Natural killer cell treated with Interleukin-12 subunit alpha and Interleukin-12 subunit beta and Interleukin-15 and Interleukin-18, amount 100 ng/mL, for 72 hours (primary cell): ENCODE measurements around the gene CPTP. TPM values are rescaled to one million over a fixed set of nuclear protein-coding genes. Genes with fewer than 3 reads are reported as not detected.
A peak's percentile ranks its signal among the peaks of the same experiment; 100 is the strongest.

Experiments
- ATAC-seq, 2 donors: fragments of 150-1000 bp; cut with Tn5 transposase in 1 of 2; sonication (Bioruptor Pico), chemical (Tn5 transposase) in 1 of 2; 2 replicates each; pipeline ENCODE4 v1.10.0; 2021
- DNase-seq: peaks from one replicate; pipeline ENCODE4 v3.0.0; 2022; ENCODE audit warnings: low spot score
- H3K27ac Mint-ChIP-seq, 2 donors: 1 replicate in 1 of 2; 2 replicates in 1 of 2; pipeline ENCODE4 v1.8.0; 2022; ENCODE audit warnings: mixed read lengths in 2 of 2, mild to moderate bottlenecking in 1 of 2, moderate library complexity in 1 of 2
- H3K27me3 Mint-ChIP-seq, 2 donors: 1 replicate in 1 of 2; 2 replicates in 1 of 2; pipeline ENCODE4 v1.8.0; 2022; ENCODE audit warnings: mixed read lengths in 2 of 2
- H3K36me3 Mint-ChIP-seq: one replicate; pipeline ENCODE4 v1.8.0; 2022; ENCODE audit warnings: mixed read lengths
- H3K4me1 Mint-ChIP-seq, 2 donors: 1 replicate in 1 of 2; 2 replicates in 1 of 2; pipeline ENCODE4 v1.8.0; 2022; ENCODE audit warnings: low read depth in 2 of 2, mixed read lengths in 2 of 2, mild to moderate bottlenecking in 1 of 2
- H3K4me3 Mint-ChIP-seq: one replicate; pipeline ENCODE4 v1.8.0; 2022; ENCODE audit warnings: mixed read lengths
- H3K9me3 Mint-ChIP-seq: 2 replicates; pipeline ENCODE4 v1.8.0; 2022; ENCODE audit warnings: mixed read lengths
- total RNA-seq, 2 donors: library from RNA; stranded (reverse); gene quantifications; one replicate each; pipeline ENCODE4 v1.2.3, GENCODE V29; 2022

Gene CPTP
- total RNA-seq, 2 donors from 2014 or later, result 15.7 to 20.1 TPM

- Mint-ChIP-seq H3K9me3 (no peaks in the 10 kb centered on the region), H3K27ac (no peak overlapping the region), H3K4me3 (no peak overlapping the region), H3K36me3 (no peaks in the 10 kb centered on the region), H3K27me3 (peaks cover 9 to 14% of the 10 kb centered on the region in 2 donors), H3K4me1 (peaks cover 0 to 10% of the 10 kb centered on the region in 2 donors)
- DNase-seq (no peak), ATAC-seq (no peak)
These were observed 31.7 kb downstream of the CPTP start for GRCh38 chr1:1356166-1356795.

GRCh38 chr1:1356796-1357401 lies 32.3 kb downstream of the CPTP start:
- Mint-ChIP-seq H3K27me3 (peaks cover 10 to 14% of the 10 kb centered on the region in 2 donors), H3K27ac (no peak overlapping the region), H3K36me3 (no peaks in the 10 kb centered on the region), H3K9me3 (no peaks in the 10 kb centered on the region), H3K4me1 (peaks cover 0 to 10% of the 10 kb centered on the region in 2 donors), H3K4me3 (no peak overlapping the region)
- ATAC-seq, result no peak
- no peak for DNase-seq

DNA sequence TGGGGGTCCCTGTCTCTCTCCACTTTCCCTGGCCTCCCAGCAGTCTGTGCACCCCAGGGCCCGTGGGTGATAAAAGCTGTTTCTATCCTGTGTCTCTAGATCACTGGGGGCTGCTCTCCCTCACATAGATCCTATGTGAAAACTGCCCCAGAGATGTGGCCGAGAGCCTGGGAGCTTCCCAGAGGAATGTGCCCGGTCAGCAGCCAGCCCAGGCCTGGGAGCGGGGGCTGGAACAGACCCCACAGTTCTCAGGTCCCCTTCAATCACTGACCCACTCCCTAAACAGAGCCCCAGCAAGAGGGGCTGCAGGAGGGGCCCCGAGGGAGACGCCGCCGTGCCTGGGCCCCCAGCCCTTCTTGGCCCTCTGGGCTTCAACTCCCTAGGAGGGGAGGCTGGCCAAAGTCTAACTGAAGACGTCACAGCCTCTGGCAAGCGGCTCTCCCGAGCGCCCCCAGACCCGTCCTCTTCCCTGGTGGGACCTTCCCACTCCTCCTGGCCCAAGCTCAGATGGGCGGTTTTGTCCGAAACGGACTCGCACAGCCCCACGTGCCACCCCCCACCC lies 33.4 kb downstream of the CPTP start:
- Mint-ChIP-seq H3K27me3 (peaks cover 10 to 11% of the 10 kb centered on the region in 2 donors), H3K36me3 (no peaks in the 10 kb centered on the region), H3K4me1 (peaks cover 0 to 5% of the 10 kb centered on the region in 2 donors), H3K27ac (no peak overlapping the region), H3K4me3 (no peak overlapping the region), H3K9me3 (no peaks in the 10 kb centered on the region)
- ATAC-seq (no peak), DNase-seq (no peak)

GRCh38 chr1:1358433-1359271 lies 34.0 kb downstream of the CPTP start, which contains the start of gene MXRA8:
Gene MXRA8, minus strand, starts transcription at chr1:1358555. Its CDS starts 51 bp downstream, at chr1:1358504.
- H3K4me1 Mint-ChIP-seq, result peaks cover 0 to 5% of the 10 kb centered on the region in 2 donors
- no peak within 1 kb of the TSS for H3K27ac Mint-ChIP-seq
- H3K36me3 Mint-ChIP-seq, result no peaks in the 10 kb centered on the region
- ATAC-seq (peak in 1 of 2 donors; percentile 46), DNase-seq (no peak)
- H3K27me3 Mint-ChIP-seq, result peaks cover 10 to 11% of the 10 kb centered on the region in 2 donors
- H3K4me3 Mint-ChIP-seq, result no peak within 1 kb of the TSS
- no peaks in the 10 kb centered on the region for H3K9me3 Mint-ChIP-seq

- H3K4me1 Mint-ChIP-seq, result peaks cover 0 to 3% of the 10 kb centered on the region in 2 donors
- H3K27me3 Mint-ChIP-seq, result peaks cover 9 to 10% of the 10 kb centered on the region in 2 donors
- H3K36me3 Mint-ChIP-seq, result no peaks in the 10 kb centered on the region
- H3K4me3 Mint-ChIP-seq, result no peak overlapping the region
- DNase-seq (no peak), ATAC-seq (no peak)
- H3K27ac Mint-ChIP-seq, result no peak overlapping the region
- no peaks in the 10 kb centered on the region for H3K9me3 Mint-ChIP-seq
These were observed 34.7 kb downstream of the CPTP start for GRCh38 chr1:1359308-1359663.

DNA sequence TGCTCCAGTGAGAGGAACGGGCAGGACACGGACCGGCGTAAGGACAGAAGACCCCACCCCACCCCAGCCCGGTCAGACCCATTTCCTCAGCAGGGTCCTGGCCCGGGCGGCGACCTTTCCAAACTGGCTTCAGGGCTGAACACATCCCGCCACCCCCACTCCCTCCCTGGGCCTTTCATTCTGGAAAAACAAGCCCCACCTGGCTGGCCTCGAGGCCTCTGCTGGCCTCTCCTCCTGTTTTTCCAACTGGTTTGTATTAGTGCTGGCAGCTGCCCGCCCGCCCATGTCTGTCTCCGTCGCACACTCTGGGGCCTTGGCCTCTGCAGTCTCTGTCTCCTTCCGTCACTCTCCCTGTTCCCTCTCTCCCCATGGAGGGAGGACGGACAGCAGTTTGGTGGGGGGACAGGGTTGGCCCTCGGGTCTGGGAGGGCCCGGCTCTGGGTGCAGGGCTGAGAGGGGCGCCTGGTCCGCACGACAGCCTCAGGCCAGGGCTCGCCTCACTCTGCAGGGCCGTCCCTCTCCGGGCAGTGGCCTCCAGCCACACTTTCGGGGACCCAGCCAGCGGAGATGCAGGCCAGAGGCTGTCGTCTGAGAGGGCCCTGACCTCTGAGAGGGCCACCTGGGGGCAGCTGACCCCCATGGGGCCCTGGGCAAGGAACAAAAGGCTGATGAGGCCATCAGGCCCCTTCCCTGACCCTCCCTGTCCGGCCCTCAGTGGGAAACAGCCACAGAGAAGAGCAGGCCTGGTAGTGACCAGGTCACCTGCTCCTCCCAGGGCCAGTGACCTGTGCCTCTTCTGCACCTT lies 35.3 kb downstream of the CPTP start:
- Mint-ChIP-seq H3K4me3 (no peak overlapping the region), H3K27me3 (peaks cover 8 to 10% of the 10 kb centered on the region in 2 donors), H3K9me3 (no peaks in the 10 kb centered on the region), H3K27ac (no peak overlapping the region), H3K4me1 (peaks cover 0 to 2% of the 10 kb centered on the region in 2 donors), H3K36me3 (no peaks in the 10 kb centered on the region)
- DNase-seq (no peak), ATAC-seq (no peak)

GRCh38 chr1:1360506-1361169 lies 36.0 kb downstream of the CPTP start:
- no peaks in the 10 kb centered on the region for H3K9me3 Mint-ChIP-seq
- no peak for ATAC-seq
- no peak overlapping the region for H3K4me3 Mint-ChIP-seq
- peaks cover 8 to 10% of the 10 kb centered on the region in 2 donors for H3K27me3 Mint-ChIP-seq
- no peak overlapping the region for H3K27ac Mint-ChIP-seq
- H3K36me3 Mint-ChIP-seq, result no peaks in the 10 kb centered on the region
- peaks cover 0 to 2% of the 10 kb centered on the region in 2 donors for H3K4me1 Mint-ChIP-seq
- DNase-seq, result no peak

GRCh38 chr1:1361233-1361981 lies 36.8 kb downstream of the CPTP start:
- no peak overlapping the region for H3K4me3 Mint-ChIP-seq
- peaks cover 0 to 2% of the 10 kb centered on the region in 2 donors for H3K4me1 Mint-ChIP-seq
- no peak overlapping the region for H3K27ac Mint-ChIP-seq
- no peaks in the 10 kb centered on the region for H3K36me3 Mint-ChIP-seq
- no peaks in the 10 kb centered on the region for H3K9me3 Mint-ChIP-seq
- ATAC-seq (no peak), DNase-seq (no peak)
- peaks cover 8 to 10% of the 10 kb centered on the region in 2 donors for H3K27me3 Mint-ChIP-seq

GRCh38 chr1:1361982-1362423 lies 37.4 kb downstream of the CPTP start:
- H3K4me1 Mint-ChIP-seq, result peaks cover 0 to 2% of the 10 kb centered on the region in 2 donors
- no peaks in the 10 kb centered on the region for H3K9me3 Mint-ChIP-seq
- H3K4me3 Mint-ChIP-seq, result no peak overlapping the region
- DNase-seq (no peak), ATAC-seq (no peak)
- H3K27ac Mint-ChIP-seq, result no peak overlapping the region
- H3K27me3 Mint-ChIP-seq, result peaks cover 8 to 10% of the 10 kb centered on the region in 2 donors
- no peaks in the 10 kb centered on the region for H3K36me3 Mint-ChIP-seq

DNA sequence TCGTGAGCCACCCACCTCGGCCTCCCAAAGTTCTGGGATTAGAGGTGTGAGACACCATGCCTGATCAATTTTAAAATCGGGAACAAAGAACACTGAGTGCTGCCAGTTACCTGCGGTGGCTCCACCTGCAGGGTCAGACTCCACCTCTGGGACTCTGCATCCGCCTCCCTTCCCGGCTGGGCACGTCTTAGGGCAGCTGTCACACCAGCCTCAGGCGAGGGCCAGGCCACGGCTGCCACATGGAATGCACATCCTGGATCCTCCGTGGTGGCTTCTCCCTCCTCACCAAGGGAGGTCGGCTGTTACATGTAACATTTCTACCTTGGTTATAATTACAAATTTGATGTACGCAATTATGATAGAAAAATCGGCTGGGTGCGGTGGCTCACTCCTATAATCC lies 39.7 kb downstream of the CPTP start:
- no peaks in the 10 kb centered on the region for H3K4me1 Mint-ChIP-seq
- peaks cover 6 to 10% of the 10 kb centered on the region in 2 donors for H3K27me3 Mint-ChIP-seq
- DNase-seq (no peak), ATAC-seq (no peak)
- no peak overlapping the region for H3K4me3 Mint-ChIP-seq
- H3K36me3 Mint-ChIP-seq, result no peaks in the 10 kb centered on the region
- no peaks in the 10 kb centered on the region for H3K9me3 Mint-ChIP-seq
- no peak overlapping the region for H3K27ac Mint-ChIP-seq

DNA sequence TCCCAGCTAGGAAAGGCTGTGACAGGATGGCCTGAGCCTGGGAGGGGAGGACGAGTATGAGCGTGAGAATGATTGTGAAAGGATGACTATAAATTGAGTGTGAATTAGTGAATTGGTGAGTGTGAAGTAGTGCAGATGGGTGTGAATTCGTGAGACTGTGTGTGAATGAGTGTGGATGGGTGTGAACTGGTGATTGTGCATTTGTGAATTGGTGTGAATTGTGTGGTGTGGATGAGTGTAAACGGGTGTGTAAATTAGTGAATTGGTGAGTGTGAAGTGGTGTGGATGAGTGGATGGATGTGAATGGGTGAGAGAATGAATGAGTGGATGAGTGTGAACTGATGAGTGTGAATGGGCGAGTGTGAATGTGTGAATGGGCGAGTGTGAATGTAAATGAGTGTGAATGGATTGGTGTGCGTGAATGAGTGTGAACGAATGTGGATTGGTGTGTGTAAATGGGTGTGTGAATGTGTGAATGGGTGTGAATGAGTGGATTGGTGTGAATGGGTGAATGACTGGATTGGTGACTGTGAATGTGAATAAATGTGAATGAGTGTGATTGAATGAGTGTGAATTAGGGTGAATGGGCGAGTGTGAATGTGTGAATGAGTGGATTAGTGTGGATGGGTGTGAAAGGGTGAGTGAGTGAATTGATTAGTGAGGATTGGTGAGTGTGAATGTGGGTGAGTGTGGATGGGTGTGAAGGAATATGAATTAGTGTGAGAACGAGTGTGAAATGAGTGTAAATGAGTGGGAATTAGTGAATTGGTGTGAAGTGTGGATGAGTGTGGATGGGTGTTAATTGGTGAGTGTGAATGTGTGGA lies 41.5 kb downstream of the CPTP start:
- DNase-seq, result no peak
- Mint-ChIP-seq H3K4me3 (no peak overlapping the region), H3K36me3 (no peaks in the 10 kb centered on the region), H3K9me3 (no peaks in the 10 kb centered on the region), H3K4me1 (no peaks in the 10 kb centered on the region), H3K27me3 (peaks cover under 1 to 2% of the 10 kb centered on the region in 2 donors), H3K27ac (no peak overlapping the region)
- ATAC-seq, result no peak

DNA sequence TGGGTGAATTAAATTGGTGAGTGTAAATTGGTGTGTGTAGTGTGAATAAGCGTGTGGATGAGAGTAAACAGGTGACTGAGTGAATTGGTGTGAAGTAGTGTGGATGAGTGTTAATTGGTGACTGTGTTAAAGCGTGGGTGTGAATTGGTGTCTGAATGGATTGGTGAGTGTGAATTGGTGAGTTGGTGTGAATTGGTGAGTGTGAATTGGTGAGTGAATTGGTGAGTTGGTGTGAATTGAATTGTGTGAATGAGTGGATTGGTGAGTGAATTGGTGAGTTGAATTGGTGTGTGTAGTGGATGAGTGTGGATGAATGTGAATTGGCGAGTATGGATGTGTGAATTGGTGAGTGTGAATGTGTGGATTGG lies 42.1 kb downstream of the CPTP start:
- Mint-ChIP-seq H3K4me3 (no peak overlapping the region), H3K9me3 (no peaks in the 10 kb centered on the region), H3K27me3 (no peaks in the 10 kb centered on the region), H3K4me1 (no peaks in the 10 kb centered on the region), H3K27ac (no peak overlapping the region), H3K36me3 (no peaks in the 10 kb centered on the region)
- ATAC-seq (no peak), DNase-seq (no peak)
